ENCODE measurements around the gene MPP2.
"Not testable (repeated sequence)": the region's sequence is repeated elsewhere in the genome, so short reads cannot be mapped to it uniquely, and the experiment has no call there.

The MPP2 gene

GRCh38 chr17:43949781-43950180 lies 42.4 kb upstream of the MPP2 start:
- FAIRE-seq, result no peak
- TF ChIP-seq, protein P1, sequence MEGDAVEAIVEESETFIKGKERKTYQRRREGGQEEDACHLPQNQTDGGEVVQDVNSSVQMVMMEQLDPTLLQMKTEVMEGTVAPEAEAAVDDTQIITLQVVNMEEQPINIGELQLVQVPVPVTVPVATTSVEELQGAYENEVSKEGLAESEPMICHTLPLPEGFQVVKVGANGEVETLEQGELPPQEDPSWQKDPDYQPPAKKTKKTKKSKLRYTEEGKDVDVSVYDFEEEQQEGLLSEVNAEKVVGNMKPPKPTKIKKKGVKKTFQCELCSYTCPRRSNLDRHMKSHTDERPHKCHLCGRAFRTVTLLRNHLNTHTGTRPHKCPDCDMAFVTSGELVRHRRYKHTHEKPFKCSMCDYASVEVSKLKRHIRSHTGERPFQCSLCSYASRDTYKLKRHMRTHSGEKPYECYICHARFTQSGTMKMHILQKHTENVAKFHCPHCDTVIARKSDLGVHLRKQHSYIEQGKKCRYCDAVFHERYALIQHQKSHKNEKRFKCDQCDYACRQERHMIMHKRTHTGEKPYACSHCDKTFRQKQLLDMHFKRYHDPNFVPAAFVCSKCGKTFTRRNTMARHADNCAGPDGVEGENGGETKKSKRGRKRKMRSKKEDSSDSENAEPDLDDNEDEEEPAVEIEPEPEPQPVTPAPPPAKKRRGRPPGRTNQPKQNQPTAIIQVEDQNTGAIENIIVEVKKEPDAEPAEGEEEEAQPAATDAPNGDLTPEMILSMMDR (IDR thresholded peaks at IDR 0.05; ENCODE audit: insufficient read depth, missing control alignments), result no peak
- DNase-seq (ENCODE audit: insufficient read length, low spot score), result no peak

- TF ChIP-seq, protein P1 (IDR thresholded peaks at IDR 0.05; ENCODE audit: insufficient read depth, missing control alignments), result no peak
- DNase-seq (ENCODE audit: insufficient read length, low spot score) (no peak), FAIRE-seq (no peak)
Measured at GRCh38 chr17:43946781-43947180, 39.4 kb upstream of the MPP2 start.

- DNase-seq (ENCODE audit: insufficient read length, low spot score), result no peak
- TF ChIP-seq, protein P1 (IDR thresholded peaks at IDR 0.05; ENCODE audit: insufficient read depth, missing control alignments), result no peak
- no peak for FAIRE-seq
Measured at GRCh38 chr17:43945074-43945829, 37.9 kb upstream of the MPP2 start.

DNA sequence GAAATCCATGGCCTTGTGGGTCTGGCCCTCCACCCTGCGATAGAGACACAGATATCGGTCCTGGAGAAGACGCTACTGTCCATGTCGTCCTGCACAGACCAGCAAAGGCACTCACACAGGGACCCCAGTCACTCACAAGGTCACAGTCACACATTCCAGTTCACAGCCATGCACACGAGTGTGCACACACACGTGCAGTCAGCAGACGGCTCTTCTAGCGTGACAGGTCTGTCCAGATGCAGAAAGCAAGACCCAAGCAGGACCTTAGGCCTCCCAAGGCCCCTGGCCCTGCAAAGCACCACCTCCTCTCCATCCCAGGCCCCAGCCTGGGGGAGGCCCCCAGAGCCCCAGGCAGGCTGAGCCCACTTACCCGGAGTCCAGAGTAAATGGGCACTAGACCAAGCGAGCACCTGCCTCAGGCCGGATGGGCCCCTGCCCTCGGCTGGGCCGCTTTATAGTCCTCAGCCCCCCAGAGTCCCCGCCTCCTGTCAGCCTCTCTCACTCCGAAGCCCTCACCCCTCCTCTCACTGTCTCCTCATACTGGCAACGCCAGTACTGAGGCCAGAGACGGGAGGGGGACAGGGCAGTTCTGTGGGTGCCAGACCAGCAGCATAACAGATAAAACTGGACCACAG lies 34.8 kb upstream of the MPP2 start, which contains the start of gene PPY:
Gene PPY, minus strand, starts transcription at position 426 of the 635 bp plus-strand sequence. CDS start 822 bp downstream, outside the sequence.
- no peak for FAIRE-seq
- TF ChIP-seq, protein P1 (IDR thresholded peaks at IDR 0.05; ENCODE audit: insufficient read depth, missing control alignments), result no peak
- DNase-seq (ENCODE audit: insufficient read length, low spot score), result no peak

DNA sequence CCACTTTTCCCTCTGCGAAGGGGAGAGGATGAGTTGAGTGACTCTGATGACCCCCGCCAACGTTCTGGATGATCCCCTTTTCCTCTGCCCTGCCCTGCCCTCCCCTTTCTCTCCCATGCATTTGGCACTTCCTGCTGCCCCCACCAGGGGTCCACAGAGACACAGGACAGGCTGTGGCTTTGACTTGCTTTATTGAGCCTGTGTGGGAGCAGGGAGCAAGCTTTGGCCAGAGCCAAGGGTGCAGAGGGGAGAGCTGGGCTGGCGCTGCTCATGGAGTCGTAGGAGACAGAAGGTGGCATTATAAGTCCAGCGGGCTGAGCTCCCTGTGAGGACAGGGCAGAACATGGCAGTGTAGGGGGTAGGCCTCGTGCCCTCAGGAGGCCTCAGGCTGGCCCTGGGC lies 33.3 kb upstream of the MPP2 start:
- FAIRE-seq, result no peak
- TF ChIP-seq, protein P1 (IDR thresholded peaks at IDR 0.05; ENCODE audit: insufficient read depth, missing control alignments), result peak; percentile 75
- no peak for DNase-seq (ENCODE audit: insufficient read length, low spot score)

DNA sequence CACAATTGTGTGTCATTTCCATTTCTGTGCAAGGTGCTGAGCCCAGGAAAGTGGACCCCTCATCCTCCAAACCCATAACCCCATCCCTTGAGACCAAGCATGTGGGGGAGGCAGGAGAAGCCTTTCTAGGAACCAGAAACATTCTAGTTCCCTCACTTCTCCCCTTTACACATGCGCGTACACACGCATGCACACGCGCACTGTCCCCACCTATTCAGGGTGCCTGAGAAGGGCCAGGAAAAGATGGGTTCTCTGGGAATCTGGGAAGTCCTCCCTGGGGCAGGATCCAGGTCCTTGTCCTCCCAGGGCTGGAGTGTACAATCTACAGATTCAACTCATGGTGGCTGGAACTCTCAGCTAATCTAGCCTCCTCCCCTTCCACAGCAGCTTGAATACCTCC lies 32.5 kb upstream of the MPP2 start:
- FAIRE-seq (no peak), DNase-seq (ENCODE audit: insufficient read length, low spot score) (no peak)
- TF ChIP-seq, protein P1 (IDR thresholded peaks at IDR 0.05; ENCODE audit: insufficient read depth, missing control alignments), result no peak

DNA sequence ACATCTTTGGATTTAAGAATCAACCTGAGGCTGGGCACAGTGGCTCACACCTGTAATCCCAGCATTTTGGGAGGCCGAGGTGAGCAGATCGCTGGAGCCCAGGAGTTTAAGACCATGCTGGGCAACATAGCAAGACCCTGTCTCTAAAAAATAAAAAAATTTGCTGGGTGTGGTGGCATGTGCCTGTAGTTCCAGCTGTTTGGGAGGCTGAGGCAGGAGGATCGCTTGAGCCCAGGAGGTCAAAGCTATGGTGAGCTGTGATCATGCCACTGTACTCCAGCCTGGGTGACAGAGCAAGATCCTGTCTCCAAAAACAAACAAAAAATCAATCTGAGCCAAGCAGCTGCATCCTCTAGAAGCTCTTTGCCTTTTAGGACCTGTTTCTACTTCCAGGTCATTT lies 32.1 kb upstream of the MPP2 start:
- not testable (repeated sequence) for FAIRE-seq; DNase-seq (ENCODE audit: insufficient read length, low spot score)

All from D721Med (cell line).